Heart left ventricle (tissue), 13 donors: Measurements from ENCODE around the gene PRKN.

ENCODE experiments used
- POLR2A ChIP-seq, 2 donors: fragments of 450-650 bp; IDR thresholded peaks; one replicate each; pipeline ENCODE4 v1.6.1; 2017; ENCODE audit warnings: antibody characterized with exemption in 2 of 2, mild to moderate bottlenecking in 2 of 2, moderate library complexity in 2 of 2
- TF ChIP-seq, protein P1 (sequence below), 12 donors: fragments of 200-600 bp; sonication (generic) in 4 of 12; IDR thresholded peaks; one replicate each; pipeline versions ENCODE4 v1.5.0 to v1.8.0; 2018 to 2022; ENCODE audit warnings: antibody characterized with exemption in 12 of 12, mild to moderate bottlenecking in 5 of 12
- donor health status: ischemic (EF 13 %, LVEDD 7.1; RV severe dilation, severe dysfunction).
- donor health status: DM: no; HTN: yes; CAD: no.
- donor health status: DM: no; HTN: no; CAD: no.
- donor health status: ischemic (EF 25% LVEDD 6.9; RV normal size, moderate dysfunction).
- donor health status: ischemic (EF 25% LVEDD 5.7; RV mildly dilated, moderate dysfunction).
- donor health status: ischemic (EF 35%, LVEDD 5.7; RV mildly dilated, moderate dysfunction).
- donor health status: nonischemic (EF 11% LVEDD 7.7; RV severe dilation, severe dysfunction).
- donor health status: DM: yes; HTN: yes; CAD: no.
- donor health status: PGD.
- donor health status: ischemic (EF 29% LVEDD 5.4; RV normal size, mild dysfunction).
- donor health status: nonischemic (EF 23%, LVEDD 6.1; RV moderate dilation, normal function).

DNA sequence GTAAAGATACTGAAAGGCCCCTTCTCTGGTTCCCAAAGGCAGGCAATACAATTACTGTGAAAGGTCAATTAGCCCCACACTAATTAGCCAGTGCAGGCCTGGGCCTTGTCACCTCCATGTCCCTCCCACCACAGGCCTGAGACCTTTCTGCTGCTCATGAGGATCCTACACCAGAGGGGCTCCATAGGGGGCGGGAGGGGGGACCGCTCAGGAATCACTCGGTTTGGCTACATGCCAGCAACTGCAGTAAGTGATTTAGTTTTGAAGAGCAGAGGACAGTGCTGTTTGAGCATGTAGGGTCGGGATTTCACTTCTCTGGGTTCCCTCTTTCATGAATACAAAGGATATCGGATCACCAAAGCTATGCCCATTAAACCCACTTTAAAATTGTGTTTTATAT is 455.6 kb downstream of the PRKN start:
- TF ChIP-seq, protein P1, sequence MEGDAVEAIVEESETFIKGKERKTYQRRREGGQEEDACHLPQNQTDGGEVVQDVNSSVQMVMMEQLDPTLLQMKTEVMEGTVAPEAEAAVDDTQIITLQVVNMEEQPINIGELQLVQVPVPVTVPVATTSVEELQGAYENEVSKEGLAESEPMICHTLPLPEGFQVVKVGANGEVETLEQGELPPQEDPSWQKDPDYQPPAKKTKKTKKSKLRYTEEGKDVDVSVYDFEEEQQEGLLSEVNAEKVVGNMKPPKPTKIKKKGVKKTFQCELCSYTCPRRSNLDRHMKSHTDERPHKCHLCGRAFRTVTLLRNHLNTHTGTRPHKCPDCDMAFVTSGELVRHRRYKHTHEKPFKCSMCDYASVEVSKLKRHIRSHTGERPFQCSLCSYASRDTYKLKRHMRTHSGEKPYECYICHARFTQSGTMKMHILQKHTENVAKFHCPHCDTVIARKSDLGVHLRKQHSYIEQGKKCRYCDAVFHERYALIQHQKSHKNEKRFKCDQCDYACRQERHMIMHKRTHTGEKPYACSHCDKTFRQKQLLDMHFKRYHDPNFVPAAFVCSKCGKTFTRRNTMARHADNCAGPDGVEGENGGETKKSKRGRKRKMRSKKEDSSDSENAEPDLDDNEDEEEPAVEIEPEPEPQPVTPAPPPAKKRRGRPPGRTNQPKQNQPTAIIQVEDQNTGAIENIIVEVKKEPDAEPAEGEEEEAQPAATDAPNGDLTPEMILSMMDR (IDR thresholded peaks at IDR 0.05), result no peak
- TF ChIP-seq POLR2A (IDR thresholded peaks at IDR 0.05), result no peak
